Nephron progenitor cell (in vitro differentiated cells): Measurements from ENCODE around the gene KRT5.

Experiments used
- DNase-seq: peaks from one replicate; pipeline ENCODE4 v3.0.0; 2021
- H3K27ac Mint-ChIP-seq: 2 replicates; pipeline ENCODE4 v1.8.0; 2021; ENCODE audit warnings: mild to moderate bottlenecking, moderate library complexity, mixed read lengths
- H3K27me3 Mint-ChIP-seq: 2 replicates; pipeline ENCODE4 v1.8.0; 2021; ENCODE audit warnings: mild to moderate bottlenecking, low read depth, mixed read lengths; ENCODE audit not compliant: poor library complexity
- H3K36me3 Mint-ChIP-seq: 2 replicates; pipeline ENCODE4 v1.8.0; 2021; ENCODE audit warnings: low read depth, mixed read lengths
- H3K4me1 Mint-ChIP-seq: 2 replicates; pipeline ENCODE4 v1.8.0; 2021; ENCODE audit warnings: mixed read lengths
- H3K4me3 Mint-ChIP-seq: 2 replicates; pipeline ENCODE4 v1.8.0; 2021; ENCODE audit warnings: mild to moderate bottlenecking, moderate library complexity, mixed read lengths
- H3K9me3 Mint-ChIP-seq: 2 replicates; pipeline ENCODE4 v1.8.0; 2021; ENCODE audit warnings: mild to moderate bottlenecking, moderate library complexity, mixed read lengths
- TF ChIP-seq, protein P1 (sequence below): fragments of 200-600 bp; sonication (generic); IDR thresholded peaks from 2 replicates; pipeline ENCODE4 v1.5.0; 2021; ENCODE audit warnings: antibody characterized with exemption

The KRT5 gene

DNA sequence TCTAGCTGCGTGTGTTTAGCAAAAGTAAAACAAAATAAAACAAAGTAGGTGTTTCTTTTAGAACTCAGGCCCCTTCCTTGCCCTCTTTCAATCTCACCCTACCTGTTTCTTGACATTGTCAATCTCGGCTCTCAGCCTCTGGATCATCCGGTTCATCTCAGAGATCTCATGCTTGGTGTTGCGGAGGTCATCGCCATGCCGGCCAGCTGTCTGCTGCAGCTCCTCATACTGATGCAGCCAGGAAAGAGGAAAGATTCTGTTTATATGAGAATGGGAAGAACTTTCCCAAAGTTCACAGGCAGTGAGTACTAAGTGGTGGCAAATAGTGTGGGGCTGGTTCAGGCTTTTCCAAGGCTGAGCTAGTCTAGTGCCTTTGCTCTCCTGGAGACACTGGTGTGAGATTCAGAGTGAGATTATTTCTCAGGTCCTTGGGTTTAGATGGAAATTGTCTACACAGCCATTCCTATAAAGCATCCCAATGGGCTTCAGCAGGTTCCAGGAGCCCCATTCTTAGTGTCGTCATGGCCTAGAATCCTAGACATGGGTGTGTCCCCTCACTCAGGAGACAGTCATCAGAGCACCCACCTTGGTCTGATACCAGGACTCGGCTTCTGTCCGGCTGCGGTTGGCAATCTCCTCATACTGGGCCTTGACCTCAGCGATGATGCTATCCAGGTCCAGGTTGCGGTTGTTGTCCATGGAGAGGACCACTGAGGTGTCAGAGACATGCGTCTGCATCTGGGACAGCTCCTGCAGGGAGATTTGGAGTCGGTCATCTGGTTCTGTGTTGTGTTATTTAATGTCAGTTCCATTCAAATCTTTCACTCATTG is 3.0 kb downstream of the KRT5 start:
- no peaks in the 10 kb centered on the region for H3K9me3 Mint-ChIP-seq
- H3K27ac Mint-ChIP-seq: no peak overlapping the region
- H3K4me3 Mint-ChIP-seq: no peak overlapping the region
- TF ChIP-seq, protein P1, sequence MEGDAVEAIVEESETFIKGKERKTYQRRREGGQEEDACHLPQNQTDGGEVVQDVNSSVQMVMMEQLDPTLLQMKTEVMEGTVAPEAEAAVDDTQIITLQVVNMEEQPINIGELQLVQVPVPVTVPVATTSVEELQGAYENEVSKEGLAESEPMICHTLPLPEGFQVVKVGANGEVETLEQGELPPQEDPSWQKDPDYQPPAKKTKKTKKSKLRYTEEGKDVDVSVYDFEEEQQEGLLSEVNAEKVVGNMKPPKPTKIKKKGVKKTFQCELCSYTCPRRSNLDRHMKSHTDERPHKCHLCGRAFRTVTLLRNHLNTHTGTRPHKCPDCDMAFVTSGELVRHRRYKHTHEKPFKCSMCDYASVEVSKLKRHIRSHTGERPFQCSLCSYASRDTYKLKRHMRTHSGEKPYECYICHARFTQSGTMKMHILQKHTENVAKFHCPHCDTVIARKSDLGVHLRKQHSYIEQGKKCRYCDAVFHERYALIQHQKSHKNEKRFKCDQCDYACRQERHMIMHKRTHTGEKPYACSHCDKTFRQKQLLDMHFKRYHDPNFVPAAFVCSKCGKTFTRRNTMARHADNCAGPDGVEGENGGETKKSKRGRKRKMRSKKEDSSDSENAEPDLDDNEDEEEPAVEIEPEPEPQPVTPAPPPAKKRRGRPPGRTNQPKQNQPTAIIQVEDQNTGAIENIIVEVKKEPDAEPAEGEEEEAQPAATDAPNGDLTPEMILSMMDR: no peak
- no peak for DNase-seq
- H3K4me1 Mint-ChIP-seq: peaks cover 20% of the 10 kb centered on the region
- H3K27me3 Mint-ChIP-seq: no peaks in the 10 kb centered on the region
- H3K36me3 Mint-ChIP-seq: no peaks in the 10 kb centered on the region

DNA sequence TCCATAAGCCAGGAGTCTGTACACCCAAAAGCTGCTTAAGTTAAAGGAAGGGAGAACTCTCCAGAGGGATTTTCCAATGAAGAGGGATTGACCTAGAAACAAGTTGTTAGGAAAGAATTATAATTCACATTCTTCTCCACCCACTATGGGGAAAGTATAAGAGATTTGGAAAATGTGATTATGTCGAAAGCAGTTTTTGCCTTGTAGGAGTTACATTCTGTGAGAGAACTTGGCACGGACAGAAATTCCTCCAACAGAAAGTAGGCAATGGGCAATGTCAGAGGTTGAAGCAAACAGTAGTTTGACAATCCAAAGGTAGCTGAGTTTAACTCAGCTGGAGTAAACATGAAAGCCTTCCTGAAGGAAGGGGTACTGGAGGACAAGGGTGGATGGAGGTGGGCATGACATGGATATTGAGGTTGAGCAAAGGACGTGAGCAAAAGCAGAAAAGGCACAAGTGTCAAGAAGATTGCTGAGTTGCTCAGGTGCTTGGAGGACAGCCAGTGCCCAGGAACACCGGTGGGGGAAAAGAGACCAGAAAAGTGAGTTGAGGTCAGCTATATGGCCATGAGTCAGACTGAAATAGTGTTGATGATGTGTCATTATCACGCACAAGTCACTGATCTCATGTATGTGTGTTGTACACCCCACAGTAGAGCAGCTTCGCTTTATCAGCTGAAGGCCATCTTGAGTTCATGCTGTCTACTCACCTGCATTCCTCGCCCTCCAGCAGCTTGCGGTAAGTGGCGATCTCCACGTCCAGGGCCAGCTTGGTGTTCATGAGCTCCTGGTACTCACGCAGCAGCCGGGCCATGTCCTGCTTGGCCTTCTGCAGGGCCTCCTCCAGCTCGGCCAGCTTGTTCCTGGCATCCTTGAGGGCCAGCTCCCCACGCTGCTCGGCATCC is 4.0 kb downstream of the KRT5 start:
- TF ChIP-seq, protein P1: no peak
- Mint-ChIP-seq H3K27ac (no peak overlapping the region), H3K9me3 (peaks cover 7% of the 10 kb centered on the region), H3K36me3 (peaks cover 7% of the 10 kb centered on the region), H3K27me3 (no peaks in the 10 kb centered on the region), H3K4me1 (peaks cover 11% of the 10 kb centered on the region), H3K4me3 (no peak overlapping the region)
- DNase-seq: no peak

DNA sequence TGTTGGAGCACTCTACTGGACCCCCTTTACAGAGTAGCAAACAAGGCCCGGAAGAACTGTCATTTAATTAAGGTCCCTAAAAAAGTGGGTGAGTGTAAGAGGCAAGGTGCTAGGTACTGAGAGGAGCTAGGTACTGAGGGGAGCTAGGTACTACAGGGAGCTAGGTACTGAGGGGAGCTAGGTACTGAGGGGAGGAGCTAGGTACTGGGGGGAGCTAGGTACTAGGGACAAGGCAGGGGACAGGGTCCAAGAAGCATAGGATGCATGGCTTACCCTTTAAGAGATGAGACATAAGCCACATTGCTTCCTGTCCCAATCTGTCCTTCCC is 4.9 kb downstream of the KRT5 start:
- peaks cover 12% of the 10 kb centered on the region for H3K9me3 Mint-ChIP-seq

DNA sequence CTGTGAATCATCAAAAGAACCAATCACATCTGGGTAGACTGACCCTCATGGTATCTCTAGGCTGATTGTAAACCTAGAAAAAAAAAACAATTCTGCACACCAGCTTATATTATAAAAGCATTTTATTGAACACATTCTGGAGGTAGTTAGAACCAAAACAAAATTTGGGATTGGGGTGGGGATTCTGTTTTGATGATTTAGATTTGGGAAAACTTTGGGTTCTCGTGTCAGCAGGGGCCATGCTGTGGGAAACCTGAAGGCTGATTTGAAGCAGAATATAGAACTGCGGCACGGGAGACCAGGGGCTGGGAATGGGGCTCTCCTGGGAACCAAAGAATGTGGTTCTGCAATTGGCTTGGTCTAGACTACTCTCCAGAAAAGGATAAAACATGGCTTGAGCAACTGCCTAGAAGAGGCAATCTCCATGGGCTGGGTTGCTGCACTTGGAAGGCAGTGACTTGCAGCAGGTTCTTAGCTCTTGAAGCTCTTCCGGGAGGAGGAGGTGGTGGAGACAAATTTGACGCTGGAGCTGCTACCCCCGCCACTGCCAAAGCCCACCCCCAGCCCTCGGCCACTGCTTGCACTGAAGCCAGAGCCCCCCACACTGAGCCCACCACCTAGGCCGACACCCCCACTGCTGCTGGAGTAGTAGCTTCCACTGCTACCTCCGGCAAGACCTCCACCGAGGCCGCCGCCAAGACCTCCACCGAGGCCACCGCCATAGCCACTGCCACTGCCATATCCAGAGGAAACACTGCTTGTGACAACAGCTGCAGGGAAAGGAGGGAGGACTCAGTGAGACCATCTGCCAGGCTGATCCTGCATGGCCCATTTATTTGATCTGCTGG is 5.5 kb downstream of the KRT5 start:
- Mint-ChIP-seq H3K9me3 (peaks cover 17% of the 10 kb centered on the region), H3K27ac (no peak overlapping the region), H3K36me3 (peaks cover 7% of the 10 kb centered on the region), H3K27me3 (no peaks in the 10 kb centered on the region), H3K4me3 (no peak overlapping the region), H3K4me1 (no peaks in the 10 kb centered on the region)
- TF ChIP-seq, protein P1: no peak
- no peak for DNase-seq

More for the DNA sequence above, 4.9 kb downstream of the KRT5 start:
- TF ChIP-seq, protein P1: no peak
- DNase-seq: no peak
- Mint-ChIP-seq H3K36me3 (peaks cover 7% of the 10 kb centered on the region), H3K4me3 (no peak overlapping the region), H3K4me1 (peaks cover 2% of the 10 kb centered on the region), H3K27ac (no peak overlapping the region), H3K27me3 (no peaks in the 10 kb centered on the region)

DNA sequence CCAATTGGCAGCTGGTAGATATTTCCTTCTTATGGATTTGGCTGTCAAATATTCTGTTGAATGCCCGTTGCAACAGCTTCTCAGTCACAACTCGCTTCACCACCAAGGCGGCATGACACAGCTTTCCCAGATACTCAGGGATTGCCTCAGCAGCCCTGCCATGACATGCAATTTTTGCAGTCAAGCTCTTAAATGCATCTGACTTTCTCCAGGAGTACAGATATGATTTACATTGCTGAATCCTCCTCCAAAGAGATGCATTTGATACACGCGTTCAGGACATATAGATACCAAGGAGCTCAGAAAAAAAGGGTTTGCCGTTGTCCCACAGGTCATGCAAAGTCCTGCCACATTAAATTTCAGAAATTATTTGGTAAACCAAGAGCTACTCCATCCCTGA is 6.5 kb downstream of the KRT5 start:
- Mint-ChIP-seq H3K36me3 (peaks cover 7% of the 10 kb centered on the region), H3K9me3 (peaks cover 18% of the 10 kb centered on the region), H3K4me1 (no peaks in the 10 kb centered on the region), H3K27me3 (no peaks in the 10 kb centered on the region), H3K4me3 (no peak overlapping the region), H3K27ac (no peak overlapping the region)
- DNase-seq: no peak
- TF ChIP-seq, protein P1: no peak
